ENCODE measurements around the gene CAMSAP1.

CAMSAP1 gene

GRCh38 chr9:135774239-135774747 lies 133.1 kb downstream of the CAMSAP1 start:
- no peak for DNase-seq (ENCODE audit: low read depth)

DNA sequence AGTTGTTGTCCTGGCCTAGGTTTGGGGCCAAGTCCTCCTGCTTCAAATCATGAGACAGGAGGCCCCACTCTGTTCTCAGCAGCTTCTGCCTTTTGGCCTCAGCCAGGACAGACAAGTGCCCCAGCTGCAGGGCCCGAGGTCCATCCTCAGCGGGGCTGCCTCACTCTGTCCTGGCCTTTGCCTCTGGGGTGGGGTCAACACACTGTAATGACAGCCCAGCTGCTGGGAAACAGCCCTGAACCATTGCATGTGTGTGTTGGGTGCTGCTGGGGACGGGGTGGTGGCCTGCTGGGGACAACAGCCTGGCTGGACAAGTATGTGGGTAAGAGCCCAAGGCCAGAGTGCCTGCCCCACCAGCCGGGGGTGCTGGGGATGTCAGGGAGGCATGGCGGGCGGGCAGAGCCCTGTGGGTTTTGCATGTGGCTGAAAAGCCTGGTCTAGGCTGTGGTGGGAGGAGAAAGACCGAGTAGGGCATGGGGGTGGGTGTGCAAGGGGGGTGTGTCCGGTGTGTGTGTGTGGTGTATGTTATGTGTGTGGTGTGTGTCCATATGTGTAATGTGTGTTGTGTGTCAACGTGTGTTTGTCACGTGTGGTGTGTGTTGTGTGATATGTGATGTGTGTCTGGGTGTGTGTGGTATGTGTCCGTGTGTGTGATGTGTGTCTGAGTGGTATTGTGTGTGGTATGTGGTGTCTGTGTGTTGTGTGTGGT lies 133.7 kb downstream of the CAMSAP1 start:
- no peak for DNase-seq (ENCODE audit: low read depth)

DNA sequence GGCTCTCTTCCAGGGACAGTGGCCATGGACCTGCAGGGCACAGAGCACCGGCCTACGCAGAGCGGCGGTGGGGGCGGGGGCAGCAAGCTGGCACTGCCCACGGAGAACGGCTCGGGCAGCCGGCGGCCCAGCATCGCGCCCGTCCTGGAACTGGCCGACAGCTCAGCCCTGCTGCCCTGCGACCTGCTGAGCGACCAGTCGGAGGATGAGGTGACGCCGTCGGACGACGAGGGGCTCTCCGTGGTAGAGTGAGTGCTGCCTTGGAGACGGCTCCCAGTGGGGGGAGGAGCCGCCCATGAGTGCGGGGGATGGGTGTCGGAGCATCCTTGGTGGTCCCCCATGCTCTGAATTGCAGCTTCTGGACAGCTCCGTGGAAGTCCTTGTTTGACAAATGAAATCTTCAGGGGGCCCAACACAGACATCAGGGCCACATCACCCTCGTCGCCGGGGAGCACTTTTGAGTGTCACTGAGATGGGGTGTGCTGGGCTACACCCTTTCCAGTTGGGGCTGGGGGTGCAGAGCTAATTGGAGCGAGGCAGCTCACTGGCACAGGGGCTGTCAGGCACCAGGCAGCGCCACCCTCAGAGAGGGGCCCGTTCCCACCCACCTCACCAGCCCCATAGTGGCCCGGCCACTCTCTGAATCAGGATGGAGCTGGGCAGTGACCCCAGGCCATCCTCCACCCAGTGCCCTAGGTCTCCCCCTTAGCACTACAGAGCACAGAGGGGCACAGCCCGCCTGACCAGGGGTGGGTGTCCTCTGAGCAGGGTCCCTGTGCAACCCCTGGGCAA lies 134.4 kb downstream of the CAMSAP1 start:
- no peak for DNase-seq (ENCODE audit: low read depth)

- DNase-seq (ENCODE audit: low read depth), result no peak
These were observed 135.2 kb downstream of the CAMSAP1 start for GRCh38 chr9:135772056-135772646.

DNA sequence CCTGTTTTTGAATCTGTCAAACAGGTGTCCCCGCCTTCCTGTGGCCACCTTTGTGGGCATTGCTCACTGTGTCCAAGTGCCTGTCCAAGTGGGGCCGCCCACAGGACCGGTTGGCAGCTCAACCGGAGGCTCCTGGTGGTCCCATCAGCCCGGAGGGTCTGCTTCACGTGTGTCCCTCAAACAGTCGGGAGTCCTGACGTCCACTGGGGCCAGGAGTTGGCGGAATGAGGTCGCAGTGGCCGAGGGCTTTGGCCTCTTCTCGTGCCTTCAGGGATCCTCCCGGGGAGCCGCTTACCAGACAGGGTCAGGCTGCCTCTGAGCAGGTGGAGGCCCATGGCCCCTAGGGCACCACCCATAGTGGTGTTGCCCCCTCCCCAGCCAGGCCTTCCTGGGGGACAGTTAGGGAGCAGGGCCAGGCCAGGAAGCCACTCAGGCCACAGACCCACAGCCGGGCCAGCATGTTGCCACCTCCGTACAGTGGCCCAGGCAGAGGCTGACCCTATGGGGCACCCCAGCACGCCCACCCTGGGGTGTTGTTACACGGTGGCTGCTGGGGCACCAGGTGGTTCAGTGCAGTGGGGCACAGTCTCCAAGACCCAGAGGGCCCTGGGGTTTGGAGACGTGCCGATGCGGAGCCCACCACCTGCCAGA lies 135.8 kb downstream of the CAMSAP1 start:
- DNase-seq (ENCODE audit: low read depth), result no peak

DNA sequence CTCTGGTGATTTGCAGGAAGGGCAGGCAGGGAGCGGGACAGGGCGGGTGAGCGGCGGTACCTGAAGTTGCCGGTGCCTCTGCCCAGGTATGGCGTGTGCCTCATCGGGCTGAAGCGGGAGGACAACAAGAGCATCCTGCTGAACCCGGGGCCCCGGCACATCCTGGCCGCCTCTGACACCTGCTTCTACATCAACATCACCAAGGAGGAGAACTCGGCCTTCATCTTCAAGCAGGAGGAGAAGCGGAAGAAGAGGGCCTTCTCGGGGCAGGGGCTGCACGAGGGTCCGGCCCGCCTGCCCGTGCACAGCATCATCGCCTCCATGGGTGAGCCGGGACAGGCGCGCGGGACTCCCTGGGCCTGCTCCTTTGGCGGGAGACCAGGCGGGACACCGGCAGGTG lies 136.6 kb downstream of the CAMSAP1 start:
- DNase-seq (ENCODE audit: low read depth), result no peak

- DNase-seq (ENCODE audit: low read depth), result no peak
These were observed 137.2 kb downstream of the CAMSAP1 start for GRCh38 chr9:135770203-135770535.

DNA sequence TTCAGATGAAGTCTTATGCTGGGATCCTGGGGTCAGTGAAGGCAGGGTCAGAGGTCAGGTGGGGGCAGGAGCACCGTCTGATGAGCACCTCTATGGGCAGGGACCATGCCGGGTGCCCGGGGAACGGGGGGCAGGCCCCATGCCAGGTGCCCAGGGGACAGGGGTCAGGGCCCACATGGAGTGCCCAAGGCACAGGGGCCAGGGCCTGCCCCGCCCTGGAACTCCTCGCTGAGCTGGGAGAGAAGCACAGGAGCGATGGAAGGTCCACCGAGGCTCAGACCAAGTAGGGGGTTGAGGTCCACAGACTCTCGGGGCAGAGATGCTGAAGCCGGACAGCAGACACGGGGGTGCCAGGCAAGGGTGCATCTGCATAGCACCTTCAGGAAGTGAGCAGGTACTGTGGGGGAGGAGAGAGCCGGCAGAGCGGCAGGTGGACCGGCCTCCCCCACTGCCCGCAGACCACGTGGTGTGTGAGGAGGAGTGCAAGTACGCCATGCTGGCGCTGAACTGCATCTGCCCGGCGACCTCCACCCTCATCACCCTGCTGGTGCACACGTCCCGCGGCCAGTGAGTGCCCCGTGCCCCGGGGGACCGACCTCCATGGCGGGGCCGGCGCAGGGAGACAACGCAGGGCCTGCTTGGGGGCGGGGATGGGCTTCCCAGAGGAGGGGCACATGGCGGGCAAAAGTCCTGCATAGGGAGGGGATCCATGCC lies 137.7 kb downstream of the CAMSAP1 start:
- DNase-seq (ENCODE audit: low read depth), result no peak

GRCh38 chr9:135768516-135769218 lies 138.7 kb downstream of the CAMSAP1 start:
- no peak for DNase-seq (ENCODE audit: low read depth)

DNA sequence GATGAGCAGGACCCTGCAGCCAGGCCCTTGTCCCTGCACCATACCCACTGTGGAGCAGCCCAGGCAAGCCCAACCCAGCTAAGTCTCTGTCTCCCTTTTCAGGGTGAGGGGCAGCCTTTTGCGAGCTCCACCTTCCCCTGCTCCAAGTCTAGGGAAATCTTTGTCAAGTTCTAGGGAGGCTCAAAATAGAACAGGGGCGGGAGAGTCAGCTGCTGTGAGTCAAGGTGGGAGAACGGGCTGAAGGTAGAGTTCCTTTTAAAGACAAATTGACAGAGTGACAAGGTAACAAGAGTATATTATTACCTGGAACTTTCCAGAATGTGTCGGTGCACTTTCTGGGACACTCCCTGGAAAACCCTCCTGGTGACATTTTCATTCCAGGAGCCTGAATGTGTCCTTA lies 140.6 kb downstream of the CAMSAP1 start:
- no peak for DNase-seq (ENCODE audit: low read depth)

GRCh38 chr9:135766251-135766650 lies 141.1 kb downstream of the CAMSAP1 start:
- no peak for DNase-seq (ENCODE audit: low read depth)

DNA sequence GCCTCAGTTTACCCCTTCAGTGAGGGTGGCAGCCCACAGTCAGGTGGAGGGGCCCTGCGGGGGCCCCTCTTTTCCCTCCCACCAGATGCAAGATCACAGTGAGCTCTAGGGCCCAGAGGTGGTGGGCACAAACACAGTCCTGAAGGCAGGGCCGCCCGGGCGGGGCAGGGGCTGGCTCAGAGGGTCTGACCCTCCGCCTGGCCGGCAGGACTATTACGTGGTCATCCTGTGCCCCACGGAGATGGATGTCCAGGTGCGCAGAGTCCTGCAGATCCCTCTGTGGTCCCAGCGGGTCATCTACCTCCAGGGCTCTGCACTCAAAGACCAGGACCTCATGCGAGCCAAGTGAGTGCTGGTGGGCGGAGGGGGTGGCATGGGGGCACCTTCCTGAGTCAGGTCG lies 141.9 kb downstream of the CAMSAP1 start:
- DNase-seq (ENCODE audit: low read depth), result no peak

DNA sequence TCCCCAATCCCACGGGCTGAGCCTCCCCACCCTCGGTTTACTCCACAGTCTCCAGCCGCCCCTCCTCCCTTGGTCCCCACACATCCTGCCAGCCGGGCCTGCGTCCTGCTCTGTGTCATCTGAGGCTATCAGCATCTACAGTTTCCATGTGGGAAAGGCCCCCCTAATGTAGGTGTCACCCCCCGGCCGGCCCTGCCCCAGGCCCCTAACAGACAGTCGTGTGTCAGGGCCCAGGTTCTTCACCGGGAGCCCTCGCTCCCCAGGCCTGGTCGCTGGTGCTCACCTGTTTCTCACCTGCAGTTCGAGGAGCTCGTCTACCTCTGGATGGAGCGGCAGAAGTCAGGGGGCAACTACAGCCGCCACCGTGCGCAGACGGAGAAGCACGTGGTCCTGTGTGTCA lies 142.6 kb downstream of the CAMSAP1 start:
- no peak for DNase-seq (ENCODE audit: low read depth)

DNA sequence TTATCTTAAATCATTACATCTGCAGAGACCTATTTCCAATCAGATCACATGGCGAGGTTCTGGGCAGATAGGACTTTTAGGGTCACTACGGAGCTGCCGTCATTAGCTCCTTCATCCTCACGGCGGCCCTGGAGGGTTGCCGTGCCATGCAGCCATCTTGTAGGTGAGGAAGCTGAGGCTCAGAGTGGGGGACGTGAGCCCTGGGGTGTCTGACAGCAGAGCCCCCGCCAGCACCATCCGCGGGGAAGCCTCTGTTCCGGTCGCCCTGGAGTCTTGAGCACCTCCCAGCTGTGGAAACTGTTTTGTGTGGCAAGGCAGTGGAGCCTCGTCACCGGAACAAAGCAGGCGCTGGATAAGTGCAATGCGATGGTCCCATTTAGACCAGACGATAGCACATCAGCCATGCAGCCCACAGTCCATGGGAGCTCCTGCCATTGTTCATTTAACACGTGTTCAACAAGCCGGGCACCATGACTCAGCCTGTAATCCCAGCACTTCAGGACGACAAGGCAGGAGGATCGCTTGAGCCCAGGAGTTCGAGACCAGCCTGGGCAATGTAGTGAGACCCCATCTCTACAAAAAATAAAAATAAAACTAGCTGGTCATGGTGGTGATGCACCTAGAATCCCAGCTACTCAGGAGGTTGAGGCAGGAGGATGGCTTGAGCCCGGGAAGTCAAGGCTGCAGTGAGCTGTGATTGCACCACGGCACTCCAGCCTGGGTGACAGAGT lies 143.5 kb downstream of the CAMSAP1 start:
- DNase-seq (ENCODE audit: low read depth), result no peak

- DNase-seq (ENCODE audit: low read depth), result no peak
These were observed 144.4 kb downstream of the CAMSAP1 start for GRCh38 chr9:135762921-135763320.

- DNase-seq (ENCODE audit: low read depth), result no peak
These were observed 145.5 kb downstream of the CAMSAP1 start for GRCh38 chr9:135761845-135762168.

GRCh38 chr9:135761150-135761844 lies 146.0 kb downstream of the CAMSAP1 start:
- no peak for DNase-seq (ENCODE audit: low read depth)

GRCh38 chr9:135760465-135760864 lies 146.9 kb downstream of the CAMSAP1 start:
- DNase-seq (ENCODE audit: low read depth), result no peak

- DNase-seq (ENCODE audit: low read depth), result no peak
These were observed 147.6 kb downstream of the CAMSAP1 start for GRCh38 chr9:135759676-135760300.

- no peak for DNase-seq (ENCODE audit: low read depth)
These were observed 148.5 kb downstream of the CAMSAP1 start for GRCh38 chr9:135758870-135759269.

Data from stimulated activated CD8-positive, alpha-beta memory T cell treated with anti-CD3 and anti-CD28 coated beads, Interleukin-4, amount 100 ng/mL, for 24 hours (primary cell).